ENCODE data around the gene RNF11.

RNF11 gene

DNA sequence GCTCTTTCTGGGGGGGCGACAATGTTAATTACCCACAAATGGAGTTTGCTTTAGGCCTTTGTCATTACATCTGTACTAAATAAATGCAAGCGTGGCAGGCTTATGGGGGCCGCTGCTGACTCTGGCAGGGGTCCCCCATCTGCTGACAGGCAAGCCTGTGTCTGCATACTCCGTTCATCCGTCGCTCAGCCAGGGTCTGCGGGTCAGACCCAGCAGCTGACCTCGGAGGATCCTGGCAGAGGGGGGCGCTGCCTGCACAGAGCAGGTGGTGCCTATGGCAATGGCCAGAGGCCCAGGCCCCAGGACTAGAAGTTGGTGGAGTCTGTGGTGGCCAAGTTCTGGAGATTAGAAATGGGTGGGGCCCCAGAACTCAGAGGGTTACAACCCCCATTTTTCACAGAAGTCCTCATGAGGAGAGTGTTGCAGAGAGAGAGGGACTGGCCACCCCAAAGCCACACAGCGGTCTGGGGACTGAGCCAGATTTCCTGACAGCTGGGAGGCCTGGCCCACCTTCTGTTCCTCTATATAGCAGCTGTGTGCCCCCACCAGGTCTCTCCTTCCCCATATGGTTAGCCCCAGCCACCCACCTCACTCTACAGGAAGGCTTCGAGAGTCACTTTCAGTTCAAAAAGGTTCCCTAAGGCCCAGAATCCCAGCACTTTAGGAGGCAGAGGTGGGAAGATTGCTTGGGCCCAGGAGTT, 63.3 kb downstream of the RNF11 start:
- DNase-seq (ENCODE audit: extremely low spot score), result no peak
- ChIA-PET POLR2A (no interaction called here), CTCF (interaction anchor here (0.8 kb wide), 1 partner anchor 21 kb away, joined by 3 read pairs; no protein-coding TSS in a partner anchor)
- no peak for TF ChIP-seq SP1 (IDR thresholded peaks at IDR 0.05)
- no peak for TF ChIP-seq ZNF384 (IDR thresholded peaks at IDR 0.05)
- TF ChIP-seq TARDBP (IDR thresholded peaks at IDR 0.05), result no peak
- TF ChIP-seq HDGF (IDR thresholded peaks at IDR 0.05; ENCODE audit: borderline replicate concordance), result no peak
- no peak for TF ChIP-seq BHLHE40 (IDR thresholded peaks at IDR 0.05; ENCODE audit: borderline replicate concordance)
- no peak for TF ChIP-seq FOXM1 (IDR thresholded peaks at IDR 0.05; ENCODE audit: borderline replicate concordance)
- TF ChIP-seq FOXK2 (IDR thresholded peaks at IDR 0.05), result no peak
- no peak for TF ChIP-seq ELF4 (IDR thresholded peaks at IDR 0.05)
- TF ChIP-seq FOXA1 (IDR thresholded peaks at IDR 0.05), result no peak
- no peak for TF ChIP-seq L3MBTL2 (conservative IDR thresholded peaks at IDR 0.05)
- TF ChIP-seq NFRKB (IDR thresholded peaks at IDR 0.05), result no peak
- TF ChIP-seq ARNT (IDR thresholded peaks at IDR 0.05), result no peak

GRCh38 chr1:51299981-51300670, 64.1 kb downstream of the RNF11 start:
- ChIA-PET POLR2A (no interaction called here), CTCF (interaction anchor here (0.5 to 0.9 kb wide), 2 partner anchors 111 to 533 kb away, joined by 3 read pairs; no protein-coding TSS in a partner anchor)
- no peak for TF ChIP-seq SUZ12 (IDR thresholded peaks at IDR 0.05)
- TF ChIP-seq PKNOX1 (IDR thresholded peaks at IDR 0.05), result no peak
- TF ChIP-seq NFRKB (IDR thresholded peaks at IDR 0.05), result no peak
- no peak for TF ChIP-seq ARNT (IDR thresholded peaks at IDR 0.05)
- no peak for TF ChIP-seq SP1 (IDR thresholded peaks at IDR 0.05)
- TF ChIP-seq FOXK2 (IDR thresholded peaks at IDR 0.05), result no peak
- no peak for TF ChIP-seq ZNF384 (IDR thresholded peaks at IDR 0.05)
- no peak for TF ChIP-seq CTBP1 (IDR thresholded peaks at IDR 0.05; ENCODE audit: borderline replicate concordance)
- no peak for TF ChIP-seq LEF1 (IDR thresholded peaks at IDR 0.05; ENCODE audit: borderline replicate concordance)
- no peak for TF ChIP-seq TARDBP (IDR thresholded peaks at IDR 0.05)
- no peak for TF ChIP-seq FOXM1 (IDR thresholded peaks at IDR 0.05; ENCODE audit: borderline replicate concordance)
- TF ChIP-seq HDGF (IDR thresholded peaks at IDR 0.05; ENCODE audit: borderline replicate concordance), result no peak
- no peak for TF ChIP-seq L3MBTL2 (conservative IDR thresholded peaks at IDR 0.05)
- no peak for DNase-seq (ENCODE audit: extremely low spot score)

DNA sequence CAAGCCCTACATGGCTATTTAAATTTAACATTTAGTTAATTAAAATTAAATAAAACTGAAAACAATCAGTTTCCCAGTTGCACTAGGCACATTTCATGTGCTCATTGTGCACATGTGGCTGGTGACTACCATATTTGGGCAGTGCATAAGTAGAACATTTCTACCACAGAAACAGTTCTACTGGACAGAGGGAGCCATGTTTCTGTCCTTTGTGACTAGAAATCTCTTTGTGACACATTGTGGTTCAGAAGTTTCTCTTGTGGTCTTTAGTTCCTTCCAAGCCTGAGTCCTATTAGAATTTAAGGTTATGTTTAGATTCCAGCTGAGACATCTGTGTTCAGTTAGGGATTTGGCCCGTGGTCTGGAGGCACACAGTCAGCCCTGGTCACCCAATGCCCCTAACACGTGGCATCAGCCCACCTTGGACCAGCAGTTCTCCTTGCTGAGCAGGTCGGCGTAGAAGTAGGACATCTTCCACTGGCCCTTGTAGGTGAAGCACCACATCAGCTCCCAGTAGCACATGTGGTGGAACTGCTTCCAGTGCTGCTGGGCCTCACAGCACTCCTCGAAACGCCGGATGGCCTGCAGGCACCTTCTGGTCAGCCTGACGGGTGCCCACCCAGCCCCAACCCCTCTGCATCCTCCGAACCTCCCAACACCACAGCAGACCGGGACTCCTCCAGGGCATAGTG, 65.2 kb downstream of the RNF11 start:
- no peak for DNase-seq (ENCODE audit: extremely low spot score)
- ChIA-PET POLR2A (no interaction called here), CTCF (no interaction called here)
- no peak for TF ChIP-seq ELF4 (IDR thresholded peaks at IDR 0.05)
- TF ChIP-seq L3MBTL2 (conservative IDR thresholded peaks at IDR 0.05), result no peak
- no peak for TF ChIP-seq FOXA1 (IDR thresholded peaks at IDR 0.05)
- TF ChIP-seq ARNT (IDR thresholded peaks at IDR 0.05), result no peak
- TF ChIP-seq NFRKB (IDR thresholded peaks at IDR 0.05), result no peak
- TF ChIP-seq TARDBP (IDR thresholded peaks at IDR 0.05), result no peak
- no peak for TF ChIP-seq SP1 (IDR thresholded peaks at IDR 0.05)
- no peak for TF ChIP-seq BHLHE40 (IDR thresholded peaks at IDR 0.05; ENCODE audit: borderline replicate concordance)
- no peak for TF ChIP-seq FOXM1 (IDR thresholded peaks at IDR 0.05; ENCODE audit: borderline replicate concordance)
- no peak for TF ChIP-seq HDGF (IDR thresholded peaks at IDR 0.05; ENCODE audit: borderline replicate concordance)
- no peak for TF ChIP-seq FOXK2 (IDR thresholded peaks at IDR 0.05)
- TF ChIP-seq CTBP1 (IDR thresholded peaks at IDR 0.05; ENCODE audit: borderline replicate concordance), result no peak
- no peak for TF ChIP-seq PKNOX1 (IDR thresholded peaks at IDR 0.05)
- no peak for TF ChIP-seq ZNF384 (IDR thresholded peaks at IDR 0.05)
- TF ChIP-seq SUZ12 (IDR thresholded peaks at IDR 0.05), result no peak
- TF ChIP-seq LEF1 (IDR thresholded peaks at IDR 0.05; ENCODE audit: borderline replicate concordance), result no peak

DNA sequence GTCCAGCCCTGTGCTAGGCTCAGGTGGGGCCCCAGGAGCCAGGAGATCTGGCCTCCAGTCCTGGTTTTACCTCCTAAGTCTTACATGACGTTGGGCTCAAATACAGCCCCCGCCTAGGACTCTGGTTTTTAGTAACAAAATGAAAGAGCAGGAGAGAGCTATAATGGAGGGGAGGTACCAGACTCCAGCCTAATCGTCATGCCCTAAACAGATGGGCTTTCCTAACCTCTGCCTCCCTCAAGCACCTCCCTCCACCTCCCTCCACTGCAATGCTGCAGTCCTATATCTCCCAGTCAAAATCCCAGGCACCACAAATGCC, 65.7 kb downstream of the RNF11 start:
- TF ChIP-seq FOXK2 (IDR thresholded peaks at IDR 0.05) (no peak), ZNF384 (IDR thresholded peaks at IDR 0.05) (no peak), FOXA1 (IDR thresholded peaks at IDR 0.05) (no peak), LEF1 (IDR thresholded peaks at IDR 0.05; ENCODE audit: borderline replicate concordance) (no peak), FOXM1 (IDR thresholded peaks at IDR 0.05; ENCODE audit: borderline replicate concordance) (no peak), CTBP1 (IDR thresholded peaks at IDR 0.05; ENCODE audit: borderline replicate concordance) (no peak), BHLHE40 (IDR thresholded peaks at IDR 0.05; ENCODE audit: borderline replicate concordance) (no peak), PKNOX1 (IDR thresholded peaks at IDR 0.05) (no peak), HDGF (IDR thresholded peaks at IDR 0.05; ENCODE audit: borderline replicate concordance) (no peak), ELF4 (IDR thresholded peaks at IDR 0.05) (no peak), ARNT (IDR thresholded peaks at IDR 0.05) (no peak), TARDBP (IDR thresholded peaks at IDR 0.05) (no peak), SUZ12 (IDR thresholded peaks at IDR 0.05) (no peak), NFRKB (IDR thresholded peaks at IDR 0.05) (no peak), SP1 (IDR thresholded peaks at IDR 0.05) (no peak), L3MBTL2 (conservative IDR thresholded peaks at IDR 0.05) (no peak)
- ChIA-PET POLR2A (no interaction called here), CTCF (no interaction called here)
- DNase-seq (ENCODE audit: extremely low spot score), result no peak

- TF ChIP-seq L3MBTL2 (conservative IDR thresholded peaks at IDR 0.05), result no peak
- TF ChIP-seq ARNT (IDR thresholded peaks at IDR 0.05), result no peak
- TF ChIP-seq PKNOX1 (IDR thresholded peaks at IDR 0.05), result no peak
- TF ChIP-seq TARDBP (IDR thresholded peaks at IDR 0.05), result no peak
- no peak for TF ChIP-seq SUZ12 (IDR thresholded peaks at IDR 0.05)
- TF ChIP-seq NFRKB (IDR thresholded peaks at IDR 0.05), result no peak
- TF ChIP-seq FOXM1 (IDR thresholded peaks at IDR 0.05; ENCODE audit: borderline replicate concordance), result no peak
- no peak for TF ChIP-seq ELF4 (IDR thresholded peaks at IDR 0.05)
- TF ChIP-seq ZNF384 (IDR thresholded peaks at IDR 0.05), result no peak
- TF ChIP-seq CTBP1 (IDR thresholded peaks at IDR 0.05; ENCODE audit: borderline replicate concordance), result no peak
- no peak for TF ChIP-seq LEF1 (IDR thresholded peaks at IDR 0.05; ENCODE audit: borderline replicate concordance)
- TF ChIP-seq FOXK2 (IDR thresholded peaks at IDR 0.05), result no peak
- TF ChIP-seq BHLHE40 (IDR thresholded peaks at IDR 0.05; ENCODE audit: borderline replicate concordance), result no peak
- no peak for TF ChIP-seq SP1 (IDR thresholded peaks at IDR 0.05)
- no peak for TF ChIP-seq HDGF (IDR thresholded peaks at IDR 0.05; ENCODE audit: borderline replicate concordance)
- TF ChIP-seq FOXA1 (IDR thresholded peaks at IDR 0.05), result no peak
- DNase-seq (ENCODE audit: extremely low spot score), result no peak
- CTCF ChIA-PET, result no interaction called here
- POLR2A ChIA-PET, result no interaction called here
These were observed 66.2 kb downstream of the RNF11 start for GRCh38 chr1:51302270-51302669.
